ENCODE measurements around the gene AOAH.
"Not testable (repeated sequence)": the region's sequence is repeated elsewhere in the genome, so short reads cannot be mapped to it uniquely, and the experiment has no call there.

AOAH gene

GRCh38 chr7:36658335-36659171 lies 65.7 kb downstream of the AOAH start:
- ATAC-seq (replicated peaks; ENCODE audit: extremely low read depth, poor library complexity, severe bottlenecking) = no peak
- no peak for DNase-seq (ENCODE audit: low spot score in 2 of 2)
- H3K27me3 Mint-ChIP-seq = no peaks in the 10 kb centered on the region
- peaks cover 39% of the 10 kb centered on the region for H3K36me3 Mint-ChIP-seq (ENCODE audit: insufficient read depth)
- peaks cover 83% of the 10 kb centered on the region for H3K4me1 Mint-ChIP-seq
- H3K27ac Mint-ChIP-seq (ENCODE audit: low read depth) = peak overlapping the region; percentile 85
- H3K9me3 Mint-ChIP-seq = no peaks in the 10 kb centered on the region
- no peak overlapping the region for H3K4me3 Mint-ChIP-seq

DNA sequence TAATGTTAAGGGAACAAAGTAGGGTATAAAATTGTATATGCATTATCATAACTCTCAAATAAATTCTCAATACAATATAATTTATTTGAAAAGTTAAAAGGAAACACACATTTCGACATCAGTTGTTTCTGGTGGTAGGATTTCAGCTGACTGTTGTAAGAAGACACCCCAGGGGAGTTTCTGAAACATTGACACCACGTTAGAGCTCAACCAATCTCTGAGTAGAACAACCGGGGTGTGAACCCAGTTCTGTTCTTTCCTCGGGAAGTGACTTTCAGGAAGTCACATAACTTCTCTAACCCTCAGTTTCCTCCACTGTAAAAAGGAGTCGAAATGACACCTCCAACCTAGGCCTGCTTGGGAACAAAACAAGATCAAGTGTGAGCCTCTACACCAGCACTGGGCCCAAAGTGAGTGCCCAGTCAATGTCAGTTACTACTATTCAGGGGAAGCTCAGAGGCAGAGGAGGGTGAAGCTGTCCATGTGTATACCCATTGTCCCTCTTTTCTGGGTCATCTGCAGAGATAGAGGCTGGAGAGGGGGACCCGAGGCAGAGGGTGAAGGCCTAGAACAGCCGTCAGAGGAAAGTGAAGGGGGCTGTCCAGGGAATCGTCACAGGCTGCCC lies 67.1 kb downstream of the AOAH start:
- peaks cover 80% of the 10 kb centered on the region for H3K4me1 Mint-ChIP-seq
- H3K9me3 Mint-ChIP-seq = no peaks in the 10 kb centered on the region
- peak overlapping the region; percentile 85 for H3K27ac Mint-ChIP-seq (ENCODE audit: low read depth)
- H3K36me3 Mint-ChIP-seq (ENCODE audit: insufficient read depth) = peaks cover 43% of the 10 kb centered on the region
- ATAC-seq (replicated peaks; ENCODE audit: extremely low read depth, poor library complexity, severe bottlenecking) = peak; percentile 45
- no peaks in the 10 kb centered on the region for H3K27me3 Mint-ChIP-seq
- H3K4me3 Mint-ChIP-seq = peak overlapping the region; percentile 25
- DNase-seq (ENCODE audit: low spot score in 2 of 2) = no peak

- peaks cover 81% of the 10 kb centered on the region for H3K4me1 Mint-ChIP-seq
These were observed 69.9 kb downstream of the AOAH start for GRCh38 chr7:36654436-36654835.

DNA sequence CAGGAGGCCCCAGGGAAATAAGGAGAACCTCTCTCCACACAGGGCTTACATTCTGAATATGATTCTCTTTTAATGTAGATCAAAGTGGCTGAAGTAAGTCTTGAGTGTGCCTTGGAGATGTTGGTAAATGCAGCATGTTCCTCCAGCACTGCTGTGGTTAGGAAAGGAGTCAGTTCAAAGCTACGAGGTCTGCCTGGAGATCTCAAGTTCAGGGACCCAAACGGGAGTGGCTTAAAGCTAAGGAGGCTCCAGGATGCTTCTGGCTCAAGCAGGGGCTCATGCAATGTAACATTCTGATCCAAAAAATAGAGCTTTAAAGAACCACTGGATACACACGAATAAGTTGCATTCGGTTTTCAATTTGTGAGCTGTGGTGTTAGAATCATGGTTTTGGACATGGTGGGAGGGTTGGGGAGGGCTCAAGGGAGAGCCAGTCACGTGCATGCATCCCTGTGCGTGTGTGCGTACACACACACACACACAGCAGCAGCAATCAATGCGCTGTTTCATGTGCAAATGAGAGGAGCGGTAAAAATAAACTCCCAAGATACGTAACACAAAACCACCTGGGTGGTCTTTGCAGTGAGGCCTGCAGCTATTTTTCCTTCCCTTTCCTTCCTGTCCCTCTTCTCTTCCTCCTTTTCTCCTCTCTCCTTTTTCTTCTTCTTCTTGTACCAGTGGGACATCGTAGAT lies 70.5 kb downstream of the AOAH start:
- no peaks in the 10 kb centered on the region for H3K27me3 Mint-ChIP-seq
- peak overlapping the region; percentile 71 for H3K27ac Mint-ChIP-seq (ENCODE audit: low read depth)
- ATAC-seq (replicated peaks; ENCODE audit: extremely low read depth, poor library complexity, severe bottlenecking) = no peak
- DNase-seq (ENCODE audit: low spot score in 2 of 2) = no peak
- peaks cover 81% of the 10 kb centered on the region for H3K4me1 Mint-ChIP-seq
- no peak overlapping the region for H3K4me3 Mint-ChIP-seq
- H3K36me3 Mint-ChIP-seq (ENCODE audit: insufficient read depth) = peaks cover 42% of the 10 kb centered on the region
- H3K9me3 Mint-ChIP-seq = no peaks in the 10 kb centered on the region

More at GRCh38 chr7:36654436-36654835, 69.9 kb downstream of the AOAH start:
- DNase-seq (ENCODE audit: low spot score in 2 of 2) (no peak), ATAC-seq (replicated peaks; ENCODE audit: extremely low read depth, poor library complexity, severe bottlenecking) (no peak)
- peaks cover 42% of the 10 kb centered on the region for H3K36me3 Mint-ChIP-seq (ENCODE audit: insufficient read depth)
- peak overlapping the region; percentile 33 for H3K27ac Mint-ChIP-seq (ENCODE audit: low read depth)
- no peaks in the 10 kb centered on the region for H3K27me3 Mint-ChIP-seq
- H3K4me3 Mint-ChIP-seq = no peak overlapping the region
- no peaks in the 10 kb centered on the region for H3K9me3 Mint-ChIP-seq

DNA sequence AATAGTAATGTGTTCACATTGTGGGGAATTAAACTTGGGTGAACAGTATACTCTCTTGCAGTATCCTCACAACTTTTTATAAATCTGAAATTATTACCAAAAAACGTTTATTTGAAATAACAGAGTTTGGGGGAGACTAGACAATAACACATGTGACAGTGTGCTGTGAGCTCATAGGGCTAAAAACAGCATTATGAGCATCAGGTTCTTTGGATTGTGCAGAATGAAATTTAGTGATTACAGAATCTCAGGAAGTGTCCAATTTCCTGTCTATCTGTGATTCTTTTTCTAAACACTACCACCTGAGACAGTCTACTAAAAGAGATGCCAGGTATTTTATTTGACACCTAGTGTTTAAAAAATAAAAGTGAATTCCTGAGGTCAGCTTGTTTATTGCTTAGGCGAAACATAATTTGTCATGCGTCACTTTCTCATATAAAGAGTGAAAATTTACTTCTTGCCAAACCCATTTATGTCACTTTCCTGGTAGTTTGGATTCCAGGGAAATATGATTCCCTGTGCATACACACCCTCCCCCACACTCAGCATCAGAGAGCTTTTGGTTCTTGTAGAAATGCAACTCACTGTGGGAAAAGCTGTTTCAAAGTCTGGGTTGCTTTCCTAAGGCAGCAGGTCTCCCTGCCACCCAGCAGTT lies 71.2 kb downstream of the AOAH start:
- H3K4me1 Mint-ChIP-seq = peaks cover 80% of the 10 kb centered on the region
- H3K4me3 Mint-ChIP-seq = no peak overlapping the region
- H3K27me3 Mint-ChIP-seq = no peaks in the 10 kb centered on the region
- ATAC-seq (replicated peaks; ENCODE audit: extremely low read depth, poor library complexity, severe bottlenecking) (no peak), DNase-seq (ENCODE audit: low spot score in 2 of 2) (no peak)
- H3K36me3 Mint-ChIP-seq (ENCODE audit: insufficient read depth) = peaks cover 41% of the 10 kb centered on the region
- peak overlapping the region; percentile 71 for H3K27ac Mint-ChIP-seq (ENCODE audit: low read depth)
- no peaks in the 10 kb centered on the region for H3K9me3 Mint-ChIP-seq

DNA sequence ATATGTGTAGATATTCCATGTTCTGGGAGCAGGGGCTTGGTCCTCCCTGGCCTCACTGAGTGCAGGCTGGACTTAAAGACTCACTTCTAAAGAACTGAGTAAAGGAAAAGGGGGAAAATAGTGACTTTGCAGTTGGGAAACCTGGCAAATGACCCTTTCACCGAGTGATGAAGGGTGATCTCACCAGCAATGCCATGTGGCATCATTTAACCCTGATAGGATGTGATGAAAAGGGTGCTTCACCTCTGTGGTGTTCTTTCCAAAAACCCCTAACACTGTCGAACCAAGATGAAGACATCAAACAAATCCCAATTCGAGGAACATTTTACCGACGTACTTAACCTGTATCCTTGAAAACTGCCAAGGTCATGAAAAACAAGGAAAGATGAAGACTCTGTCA lies 71.9 kb downstream of the AOAH start:
- Mint-ChIP-seq H3K9me3 (no peaks in the 10 kb centered on the region), H3K27ac (ENCODE audit: low read depth) (peak overlapping the region; percentile 71), H3K4me3 (no peak overlapping the region), H3K36me3 (ENCODE audit: insufficient read depth) (peaks cover 44% of the 10 kb centered on the region), H3K27me3 (no peaks in the 10 kb centered on the region), H3K4me1 (peaks cover 79% of the 10 kb centered on the region)
- ATAC-seq (replicated peaks; ENCODE audit: extremely low read depth, poor library complexity, severe bottlenecking) (no peak), DNase-seq (ENCODE audit: low spot score in 2 of 2) (no peak)

DNA sequence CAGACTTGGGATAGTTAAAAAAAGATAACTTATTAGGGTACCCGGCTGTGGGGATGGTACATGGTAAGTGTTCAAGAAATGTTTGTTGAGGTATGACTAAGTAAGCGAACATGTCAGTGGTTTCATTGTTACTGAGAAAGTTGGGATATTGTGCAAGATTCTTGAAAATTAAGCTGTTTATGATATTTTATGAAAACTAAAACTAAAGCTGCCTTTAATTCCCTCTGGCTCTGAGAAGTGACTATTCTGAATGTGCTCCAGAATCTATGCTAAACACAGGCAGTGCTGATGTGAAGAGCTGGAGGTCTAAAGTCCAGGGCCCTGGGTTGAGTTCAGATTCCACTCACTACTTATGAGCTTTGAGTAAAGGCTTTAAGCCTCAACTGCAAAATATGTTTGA lies 72.9 kb downstream of the AOAH start:
- H3K9me3 Mint-ChIP-seq = no peaks in the 10 kb centered on the region
- no peaks in the 10 kb centered on the region for H3K27me3 Mint-ChIP-seq
- H3K27ac Mint-ChIP-seq (ENCODE audit: low read depth) = peak overlapping the region; percentile 71
- no peak overlapping the region for H3K4me3 Mint-ChIP-seq
- H3K36me3 Mint-ChIP-seq (ENCODE audit: insufficient read depth) = peaks cover 41% of the 10 kb centered on the region
- ATAC-seq (replicated peaks; ENCODE audit: extremely low read depth, poor library complexity, severe bottlenecking) = no peak
- DNase-seq (ENCODE audit: low spot score in 2 of 2) = no peak
- H3K4me1 Mint-ChIP-seq = peaks cover 82% of the 10 kb centered on the region

DNA sequence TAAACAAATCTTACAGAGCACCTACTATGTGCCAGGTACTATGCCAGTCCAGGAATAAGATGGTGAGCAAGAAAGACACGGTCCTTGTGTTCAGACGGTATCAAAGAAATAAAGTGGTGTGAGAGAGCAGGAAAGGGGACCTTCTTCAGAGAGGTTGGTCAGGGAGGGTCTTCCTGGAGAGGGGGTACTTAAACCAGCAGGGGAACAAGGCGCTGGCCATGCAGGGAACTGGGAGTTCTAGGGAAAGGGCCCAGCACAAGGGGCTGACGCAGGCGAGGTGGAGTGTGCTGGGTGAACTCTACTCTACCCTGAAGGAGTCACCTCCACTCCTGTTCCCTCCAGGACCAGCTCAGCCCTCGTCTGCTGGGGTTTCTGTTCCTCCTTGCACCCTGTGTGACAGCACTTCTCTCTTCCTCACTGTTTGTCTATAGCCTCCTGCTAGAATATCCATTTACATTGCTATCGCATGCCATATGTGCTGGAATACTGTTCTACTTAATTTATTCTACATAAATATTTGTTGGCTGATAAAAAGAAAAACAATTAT lies 73.5 kb downstream of the AOAH start:
- no peak overlapping the region for H3K4me3 Mint-ChIP-seq
- no peaks in the 10 kb centered on the region for H3K27me3 Mint-ChIP-seq
- DNase-seq (ENCODE audit: low spot score in 2 of 2) (no peak), ATAC-seq (replicated peaks; ENCODE audit: extremely low read depth, poor library complexity, severe bottlenecking) (no peak)
- H3K4me1 Mint-ChIP-seq = peaks cover 82% of the 10 kb centered on the region
- H3K27ac Mint-ChIP-seq (ENCODE audit: low read depth) = peak overlapping the region; percentile 71
- H3K9me3 Mint-ChIP-seq = no peaks in the 10 kb centered on the region
- peaks cover 39% of the 10 kb centered on the region for H3K36me3 Mint-ChIP-seq (ENCODE audit: insufficient read depth)

GRCh38 chr7:36650320-36650719 lies 74.0 kb downstream of the AOAH start:
- Mint-ChIP-seq H3K4me3 (no peak overlapping the region), H3K36me3 (ENCODE audit: insufficient read depth) (peaks cover 37% of the 10 kb centered on the region), H3K27me3 (no peaks in the 10 kb centered on the region), H3K27ac (ENCODE audit: low read depth) (peak overlapping the region; percentile 71), H3K9me3 (no peaks in the 10 kb centered on the region), H3K4me1 (peaks cover 82% of the 10 kb centered on the region)
- ATAC-seq (replicated peaks; ENCODE audit: extremely low read depth, poor library complexity, severe bottlenecking) (no peak), DNase-seq (ENCODE audit: low spot score in 2 of 2) (no peak)

GRCh38 chr7:36649319-36649718 lies 75.0 kb downstream of the AOAH start:
- Mint-ChIP-seq H3K4me1 (peaks cover 82% of the 10 kb centered on the region), H3K36me3 (ENCODE audit: insufficient read depth) (peaks cover 35% of the 10 kb centered on the region)
- ATAC-seq (replicated peaks; ENCODE audit: extremely low read depth, poor library complexity, severe bottlenecking); DNase-seq (ENCODE audit: low spot score in 2 of 2); H3K9me3 Mint-ChIP-seq; H3K27me3 Mint-ChIP-seq; H3K27ac Mint-ChIP-seq (ENCODE audit: low read depth); H3K4me3 Mint-ChIP-seq: not testable (repeated sequence)

DNA sequence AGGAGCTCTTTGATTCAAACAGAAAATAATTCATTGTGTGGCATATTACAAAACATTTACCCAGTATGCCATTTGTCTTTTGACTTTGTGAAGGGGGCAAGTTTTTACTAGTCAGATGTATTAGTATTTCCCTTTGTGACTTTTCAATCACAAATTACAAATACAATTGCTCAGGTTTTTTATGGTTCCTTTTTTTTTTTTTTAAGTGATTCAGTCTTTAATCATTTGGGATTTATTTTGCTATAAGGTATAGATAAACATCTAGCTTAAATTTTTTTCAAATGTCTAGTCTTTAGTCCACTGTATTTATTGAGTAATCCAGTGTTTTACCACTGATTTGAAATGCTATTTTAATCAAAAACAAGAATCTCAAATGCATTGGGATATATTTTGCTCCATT lies 75.9 kb downstream of the AOAH start:
- ATAC-seq (replicated peaks; ENCODE audit: extremely low read depth, poor library complexity, severe bottlenecking) (no peak), DNase-seq (ENCODE audit: low spot score in 2 of 2) (no peak)
- Mint-ChIP-seq H3K27ac (ENCODE audit: low read depth) (no peak overlapping the region), H3K4me3 (no peak overlapping the region), H3K9me3 (no peaks in the 10 kb centered on the region), H3K27me3 (no peaks in the 10 kb centered on the region), H3K36me3 (ENCODE audit: insufficient read depth) (peaks cover 30% of the 10 kb centered on the region), H3K4me1 (peaks cover 81% of the 10 kb centered on the region)

Measured in central memory CD8-positive, alpha-beta T cell (primary cell).